Muscle layer of colon (tissue), 2 donors: ENCODE data around the gene NUDT6.

ENCODE experiments used
- H3K27ac ChIP-seq: one replicate; pipeline ENCODE4 v1.7.0; 2013; ENCODE audit warnings: low read depth, mild to moderate bottlenecking, low read length, moderate library complexity
- H3K27me3 ChIP-seq, 2 donors: one replicate each; pipeline ENCODE4 v1.7.0; 2013; ENCODE audit warnings: low read length in 2 of 2, mild to moderate bottlenecking in 2 of 2; ENCODE audit not compliant: insufficient read depth in 2 of 2, control insufficient read depth in 1 of 2
- H3K36me3 ChIP-seq: one replicate; pipeline ENCODE4 v1.7.0; 2013; ENCODE audit warnings: mild to moderate bottlenecking, low read length; ENCODE audit not compliant: insufficient read depth
- H3K4me1 ChIP-seq: one replicate; pipeline ENCODE4 v1.7.0; 2013; ENCODE audit warnings: mild to moderate bottlenecking, low read length; ENCODE audit not compliant: insufficient read depth
- H3K4me3 ChIP-seq, 2 donors: one replicate each; pipeline ENCODE4 v1.7.0; 2013; ENCODE audit warnings: low read length in 2 of 2, low read depth in 1 of 2, mild to moderate bottlenecking in 1 of 2, moderate library complexity in 1 of 2
- H3K9ac ChIP-seq: one replicate; pipeline ENCODE4 v1.7.0; 2013; ENCODE audit warnings: low read length
- H3K9me3 ChIP-seq: one replicate; pipeline ENCODE4 v1.7.0; 2013; ENCODE audit warnings: mild to moderate bottlenecking, low read length
- donor health status: abdominal sarcoma.
- donor health status: Adenocarcinoma of cecum.

NUDT6 gene

DNA sequence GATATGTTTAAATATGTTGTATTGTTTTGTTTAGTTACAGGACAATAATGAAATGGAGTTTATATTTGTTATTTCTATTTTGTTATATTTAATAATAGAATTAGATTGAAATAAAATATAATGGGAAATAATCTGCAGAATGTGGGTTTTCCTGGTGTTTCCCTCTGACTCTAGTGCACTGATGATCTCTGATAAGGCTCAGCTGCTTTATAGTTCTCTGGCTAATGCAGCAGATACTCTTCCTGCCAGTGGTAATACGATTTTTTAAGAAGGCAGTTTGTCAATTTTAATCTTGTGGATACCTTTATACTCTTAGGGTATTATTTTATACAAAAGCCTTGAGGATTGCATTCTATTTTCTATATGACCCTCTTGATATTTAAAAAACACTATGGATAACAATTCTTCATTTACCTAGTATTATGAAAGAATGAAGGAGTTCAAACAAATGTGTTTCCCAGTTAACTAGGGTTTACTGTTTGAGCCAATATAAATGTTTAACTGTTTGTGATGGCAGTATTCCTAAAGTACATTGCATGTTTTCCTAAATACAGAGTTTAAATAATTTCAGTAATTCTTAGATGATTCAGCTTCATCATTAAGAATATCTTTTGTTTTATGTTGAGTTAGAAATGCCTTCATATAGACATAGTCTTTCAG is 26.9 kb downstream of the NUDT6 start:
- Histone ChIP-seq H3K4me1 (no peaks in the 10 kb centered on the region), H3K9ac (no peak overlapping the region), H3K36me3 (peaks cover 4% of the 10 kb centered on the region), H3K27ac (no peak overlapping the region), H3K9me3 (no peaks in the 10 kb centered on the region), H3K27me3 (no peaks in the 10 kb centered on the region), H3K4me3 (no peak overlapping the region)

DNA sequence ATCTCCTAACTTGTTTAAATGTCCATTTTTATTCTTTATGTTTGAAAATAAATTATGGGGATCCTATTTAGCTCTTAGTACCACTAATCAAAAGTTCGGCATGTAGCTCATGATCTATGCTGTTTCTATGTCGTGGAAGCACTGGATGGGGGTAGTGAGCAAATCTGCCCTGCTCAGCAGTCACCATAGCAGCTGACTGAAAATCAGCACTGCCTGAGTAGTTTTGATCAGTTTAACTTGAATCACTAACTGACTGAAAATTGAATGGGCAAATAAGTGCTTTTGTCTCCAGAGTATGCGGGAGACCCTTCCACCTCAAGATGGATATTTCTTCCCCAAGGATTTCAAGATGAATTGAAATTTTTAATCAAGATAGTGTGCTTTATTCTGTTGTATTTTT is 27.6 kb downstream of the NUDT6 start:
- Histone ChIP-seq H3K27me3 (no peaks in the 10 kb centered on the region), H3K27ac (no peak overlapping the region), H3K4me3 (no peak overlapping the region), H3K9me3 (no peaks in the 10 kb centered on the region), H3K4me1 (no peaks in the 10 kb centered on the region), H3K36me3 (peaks cover 4% of the 10 kb centered on the region), H3K9ac (no peak overlapping the region)

- peaks cover 4% of the 10 kb centered on the region for H3K36me3 ChIP-seq
- no peaks in the 10 kb centered on the region for H3K27me3 ChIP-seq
- H3K4me3 ChIP-seq = no peak overlapping the region
- H3K4me1 ChIP-seq = no peaks in the 10 kb centered on the region
- no peak overlapping the region for H3K9ac ChIP-seq
- no peak overlapping the region for H3K27ac ChIP-seq
- H3K9me3 ChIP-seq = no peaks in the 10 kb centered on the region
These were observed 32.1 kb downstream of the NUDT6 start for GRCh38 chr4:122890147-122890795.

DNA sequence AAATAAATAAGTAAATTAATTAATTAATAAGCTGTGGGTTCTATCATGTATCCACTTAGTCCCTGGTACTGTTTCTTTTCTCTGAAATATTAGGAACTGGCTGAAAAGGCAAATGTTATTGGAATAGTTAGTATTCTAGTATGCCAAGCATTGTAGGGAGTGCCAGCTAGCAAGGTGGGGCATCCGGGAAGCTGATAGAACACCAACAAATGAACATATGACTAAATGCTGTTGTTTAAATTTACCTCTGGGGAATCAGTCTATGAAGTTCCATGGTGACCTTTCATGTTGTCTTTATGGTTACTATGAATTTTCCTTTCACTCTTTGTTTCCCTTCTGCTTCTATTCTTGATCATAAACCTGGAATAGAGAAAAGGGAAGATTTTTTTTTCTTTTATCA is 32.7 kb downstream of the NUDT6 start:
- no peaks in the 10 kb centered on the region for H3K4me1 ChIP-seq
- no peaks in the 10 kb centered on the region for H3K27me3 ChIP-seq

GRCh38 chr4:122884499-122884898 is 37.9 kb downstream of the NUDT6 start:
- H3K4me3 ChIP-seq = no peak overlapping the region
- no peaks in the 10 kb centered on the region for H3K27me3 ChIP-seq
- H3K9me3 ChIP-seq = no peaks in the 10 kb centered on the region
- H3K27ac ChIP-seq = no peak overlapping the region
- no peaks in the 10 kb centered on the region for H3K36me3 ChIP-seq
- no peak overlapping the region for H3K9ac ChIP-seq
- no peaks in the 10 kb centered on the region for H3K4me1 ChIP-seq

More for the DNA sequence above, 32.7 kb downstream of the NUDT6 start:
- Histone ChIP-seq H3K9ac (no peak overlapping the region), H3K27ac (no peak overlapping the region), H3K36me3 (peaks cover 4% of the 10 kb centered on the region), H3K9me3 (no peaks in the 10 kb centered on the region), H3K4me3 (no peak overlapping the region)

- Histone ChIP-seq H3K4me1 (no peaks in the 10 kb centered on the region), H3K4me3 (no peak overlapping the region), H3K27me3 (no peaks in the 10 kb centered on the region), H3K27ac (no peak overlapping the region), H3K9ac (no peak overlapping the region), H3K36me3 (no peaks in the 10 kb centered on the region), H3K9me3 (no peaks in the 10 kb centered on the region)
These were observed 39.3 kb downstream of the NUDT6 start for GRCh38 chr4:122882857-122883735.

DNA sequence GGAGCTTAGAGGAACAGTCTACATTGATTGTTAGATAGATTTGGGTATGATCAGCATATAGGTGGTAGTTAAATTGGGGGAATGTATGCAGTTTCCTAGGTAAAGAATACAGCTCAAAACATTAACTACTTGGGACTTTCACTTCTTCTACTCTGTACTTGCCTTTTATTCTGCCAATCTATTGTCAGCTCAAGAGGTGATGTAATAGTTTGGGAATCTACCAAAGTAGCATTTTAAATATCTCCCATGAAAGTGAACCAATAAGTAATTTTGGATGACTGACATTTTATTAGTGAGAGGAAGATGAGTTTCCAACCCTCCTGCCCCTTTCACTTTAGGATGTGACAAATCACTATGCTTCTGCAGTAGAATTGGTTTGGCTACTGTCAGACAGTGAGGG is 43.4 kb downstream of the NUDT6 start:
- Histone ChIP-seq H3K27ac (no peak overlapping the region), H3K4me3 (no peak overlapping the region), H3K36me3 (peaks cover 6% of the 10 kb centered on the region), H3K4me1 (no peaks in the 10 kb centered on the region), H3K27me3 (no peaks in the 10 kb centered on the region), H3K9ac (no peak overlapping the region), H3K9me3 (no peaks in the 10 kb centered on the region)

DNA sequence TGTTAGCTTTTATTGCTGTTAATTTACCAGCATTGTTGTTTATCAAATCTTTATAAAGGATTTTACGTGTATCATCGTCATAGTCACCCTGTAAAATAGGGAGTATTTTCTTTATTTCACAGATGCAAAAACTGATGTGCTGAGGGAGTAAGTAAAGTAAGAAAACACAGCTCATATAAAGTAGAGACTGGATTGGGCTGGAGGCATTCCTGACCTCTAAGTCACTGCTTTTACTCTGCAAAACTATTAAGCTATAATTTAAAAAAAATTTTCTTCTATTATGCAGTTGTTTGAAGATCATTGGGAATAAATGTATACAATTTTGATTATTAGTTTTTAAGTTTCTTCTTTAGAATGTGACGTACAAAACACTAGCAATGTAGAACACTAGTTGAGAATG is 45.9 kb downstream of the NUDT6 start:
- Histone ChIP-seq H3K36me3 (peaks cover 6% of the 10 kb centered on the region), H3K27ac (no peak overlapping the region), H3K4me1 (peaks cover 4% of the 10 kb centered on the region), H3K27me3 (no peaks in the 10 kb centered on the region), H3K9ac (no peak overlapping the region), H3K9me3 (no peaks in the 10 kb centered on the region), H3K4me3 (no peak overlapping the region)

DNA sequence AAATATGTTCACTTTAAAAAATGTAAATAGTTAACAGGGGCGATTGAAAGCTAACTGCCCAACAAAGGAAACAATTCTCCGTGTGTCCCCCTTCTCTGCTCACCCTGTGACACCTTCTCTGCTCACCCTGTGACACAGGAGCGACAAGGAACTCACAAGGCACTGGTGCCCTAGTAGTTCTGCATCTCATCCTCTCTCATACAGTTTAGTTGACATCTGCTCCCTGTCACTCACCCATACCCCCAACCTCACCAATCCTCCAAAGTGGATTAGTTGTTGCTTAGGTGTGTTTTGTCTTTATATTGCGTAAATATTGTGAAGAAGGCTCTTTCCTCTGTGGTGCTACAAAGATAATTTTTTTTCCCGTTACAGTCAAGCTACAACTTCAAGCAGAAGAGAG is 46.4 kb downstream of the NUDT6 start:
- Histone ChIP-seq H3K4me1 (peaks cover 4% of the 10 kb centered on the region), H3K36me3 (peaks cover 6% of the 10 kb centered on the region), H3K9ac (no peak overlapping the region), H3K27me3 (no peaks in the 10 kb centered on the region), H3K27ac (no peak overlapping the region), H3K4me3 (no peak overlapping the region), H3K9me3 (no peaks in the 10 kb centered on the region)

DNA sequence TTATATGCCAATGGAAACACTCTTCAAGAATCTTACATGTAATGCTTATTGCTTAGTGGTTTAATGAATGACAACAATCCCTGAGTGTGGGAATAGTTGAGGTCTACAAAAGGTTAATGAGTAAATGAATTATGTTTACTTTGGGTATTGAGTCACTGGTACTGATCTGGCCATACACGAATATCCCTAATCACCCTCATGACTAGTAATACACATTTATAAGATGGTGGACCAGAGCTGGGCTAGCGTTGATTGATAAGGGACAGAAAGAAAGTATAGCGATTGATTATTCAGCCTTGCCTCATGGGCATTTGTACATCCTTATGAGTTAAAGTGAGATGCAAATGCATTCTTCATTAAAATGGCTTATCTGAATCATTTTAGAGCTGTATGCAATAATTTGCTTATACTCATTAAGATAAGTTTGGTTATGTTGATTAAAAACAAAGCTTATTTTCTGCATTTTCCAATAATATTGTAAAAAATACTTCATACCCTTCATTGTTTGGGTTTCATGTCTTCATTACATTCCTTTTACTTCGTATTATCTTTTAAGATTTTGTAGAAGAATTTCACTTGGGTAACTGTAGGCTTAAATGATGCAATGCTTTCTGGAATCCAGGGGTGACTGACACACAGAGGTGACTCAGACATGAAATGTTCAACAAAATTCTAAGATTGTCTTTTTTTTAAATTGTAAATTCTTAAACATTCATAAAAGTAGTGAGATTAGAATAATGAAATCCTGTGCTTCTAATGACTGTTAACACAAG is 48.4 kb downstream of the NUDT6 start:
- no peak overlapping the region for H3K27ac ChIP-seq

DNA sequence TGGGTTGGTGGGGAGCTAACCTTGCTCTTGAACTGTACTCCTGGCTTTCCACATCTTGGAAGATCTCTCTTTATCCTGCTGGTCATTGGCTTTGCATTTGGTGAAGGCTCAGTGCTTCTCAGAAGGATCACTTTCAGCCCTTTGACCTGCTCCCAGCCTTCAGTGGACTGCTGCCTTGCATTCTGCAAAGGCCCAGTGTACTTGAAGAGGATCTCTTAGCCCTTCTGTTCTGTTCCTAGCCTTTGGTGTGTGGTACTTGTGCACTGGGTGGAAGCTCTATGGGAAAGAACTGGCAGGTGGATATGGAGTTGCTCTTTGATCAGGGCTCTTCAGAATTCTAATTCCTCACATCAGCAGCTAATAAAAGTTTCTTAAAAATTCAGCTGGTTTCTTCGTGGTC is 49.3 kb downstream of the NUDT6 start:
- Histone ChIP-seq H3K4me3 (no peak overlapping the region), H3K9me3 (no peaks in the 10 kb centered on the region), H3K4me1 (peaks cover 4% of the 10 kb centered on the region), H3K27ac (no peak overlapping the region), H3K9ac (no peak overlapping the region), H3K27me3 (no peaks in the 10 kb centered on the region), H3K36me3 (peaks cover 6% of the 10 kb centered on the region)

More for the DNA sequence above, 48.4 kb downstream of the NUDT6 start:
- Histone ChIP-seq H3K27me3 (no peaks in the 10 kb centered on the region), H3K9me3 (no peaks in the 10 kb centered on the region), H3K4me3 (no peak overlapping the region), H3K4me1 (peaks cover 4% of the 10 kb centered on the region), H3K36me3 (peaks cover 6% of the 10 kb centered on the region), H3K9ac (no peak overlapping the region)
